Measurements from ENCODE around the gene GPD1.

The GPD1 gene

DNA sequence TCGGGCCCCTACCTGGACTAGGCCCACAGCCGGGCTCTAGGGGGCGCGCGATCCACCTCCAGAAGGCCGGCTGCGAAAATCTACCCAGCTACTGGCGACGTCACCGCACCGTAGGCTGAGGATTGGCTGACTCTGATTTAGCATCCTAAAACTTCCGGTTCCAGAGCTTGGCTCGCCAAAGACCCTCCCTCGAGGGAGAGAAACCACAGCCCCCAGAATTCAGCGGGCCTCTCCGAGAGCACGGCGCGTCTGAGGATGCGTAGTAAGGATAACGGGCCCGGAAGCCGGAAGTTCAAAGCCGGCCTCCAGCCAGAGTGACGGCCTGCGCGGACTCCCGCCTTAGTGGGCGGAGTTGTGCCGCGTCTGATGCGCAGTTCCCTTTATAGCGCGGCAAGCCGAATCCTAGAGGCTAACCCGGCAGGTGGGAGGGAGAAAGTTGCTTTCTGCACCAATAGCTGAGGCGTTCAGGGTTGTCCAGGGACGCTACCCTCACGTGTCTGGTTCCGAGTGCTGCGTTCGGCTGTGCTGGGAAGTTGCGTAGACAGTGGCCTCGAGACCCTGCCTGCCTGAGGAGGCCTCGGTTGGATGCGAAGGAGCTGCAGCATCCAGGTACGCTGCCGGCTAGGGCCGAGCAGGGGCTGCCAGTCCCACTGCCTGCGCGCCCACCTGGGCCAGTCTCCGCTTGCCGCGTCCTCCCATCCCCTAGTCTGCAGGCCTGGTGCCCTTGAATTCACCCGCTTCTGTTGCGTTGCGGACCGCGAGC is 8.1 kb downstream of the GPD1 start, which contains the start of gene COX14:
TSS of gene COX14 (plus strand) at position 544 of the 763 bp plus-strand sequence. CDS start 7,808 bp downstream, outside the sequence.
- POLR2A ChIA-PET = interaction anchor here (0.5 to 2.3 kb wide), 15 partner anchors 8 to 969 kb away, joined by 3 to 16 read pairs (median 6); partner anchors contain the start of genes CERS5, GPD1 and SMARCD1
- TF ChIP-seq, protein P1, sequence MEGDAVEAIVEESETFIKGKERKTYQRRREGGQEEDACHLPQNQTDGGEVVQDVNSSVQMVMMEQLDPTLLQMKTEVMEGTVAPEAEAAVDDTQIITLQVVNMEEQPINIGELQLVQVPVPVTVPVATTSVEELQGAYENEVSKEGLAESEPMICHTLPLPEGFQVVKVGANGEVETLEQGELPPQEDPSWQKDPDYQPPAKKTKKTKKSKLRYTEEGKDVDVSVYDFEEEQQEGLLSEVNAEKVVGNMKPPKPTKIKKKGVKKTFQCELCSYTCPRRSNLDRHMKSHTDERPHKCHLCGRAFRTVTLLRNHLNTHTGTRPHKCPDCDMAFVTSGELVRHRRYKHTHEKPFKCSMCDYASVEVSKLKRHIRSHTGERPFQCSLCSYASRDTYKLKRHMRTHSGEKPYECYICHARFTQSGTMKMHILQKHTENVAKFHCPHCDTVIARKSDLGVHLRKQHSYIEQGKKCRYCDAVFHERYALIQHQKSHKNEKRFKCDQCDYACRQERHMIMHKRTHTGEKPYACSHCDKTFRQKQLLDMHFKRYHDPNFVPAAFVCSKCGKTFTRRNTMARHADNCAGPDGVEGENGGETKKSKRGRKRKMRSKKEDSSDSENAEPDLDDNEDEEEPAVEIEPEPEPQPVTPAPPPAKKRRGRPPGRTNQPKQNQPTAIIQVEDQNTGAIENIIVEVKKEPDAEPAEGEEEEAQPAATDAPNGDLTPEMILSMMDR (IDR thresholded peaks at IDR 0.05; ENCODE audit: control extremely low read depth, extremely low read depth, low read depth, missing control alignments) = peak; percentile 91
- CTCF ChIA-PET = interaction anchor here (0.6 to 19.2 kb wide), 36 partner anchors 12 to 408 kb away, joined by 3 to 296 read pairs (median 8); partner anchors contain the start of genes CERS5, FAM186A, GPD1 and LIMA1
- DNase-seq (ENCODE audit: extremely low spot score) = peak; percentile 96

DNA sequence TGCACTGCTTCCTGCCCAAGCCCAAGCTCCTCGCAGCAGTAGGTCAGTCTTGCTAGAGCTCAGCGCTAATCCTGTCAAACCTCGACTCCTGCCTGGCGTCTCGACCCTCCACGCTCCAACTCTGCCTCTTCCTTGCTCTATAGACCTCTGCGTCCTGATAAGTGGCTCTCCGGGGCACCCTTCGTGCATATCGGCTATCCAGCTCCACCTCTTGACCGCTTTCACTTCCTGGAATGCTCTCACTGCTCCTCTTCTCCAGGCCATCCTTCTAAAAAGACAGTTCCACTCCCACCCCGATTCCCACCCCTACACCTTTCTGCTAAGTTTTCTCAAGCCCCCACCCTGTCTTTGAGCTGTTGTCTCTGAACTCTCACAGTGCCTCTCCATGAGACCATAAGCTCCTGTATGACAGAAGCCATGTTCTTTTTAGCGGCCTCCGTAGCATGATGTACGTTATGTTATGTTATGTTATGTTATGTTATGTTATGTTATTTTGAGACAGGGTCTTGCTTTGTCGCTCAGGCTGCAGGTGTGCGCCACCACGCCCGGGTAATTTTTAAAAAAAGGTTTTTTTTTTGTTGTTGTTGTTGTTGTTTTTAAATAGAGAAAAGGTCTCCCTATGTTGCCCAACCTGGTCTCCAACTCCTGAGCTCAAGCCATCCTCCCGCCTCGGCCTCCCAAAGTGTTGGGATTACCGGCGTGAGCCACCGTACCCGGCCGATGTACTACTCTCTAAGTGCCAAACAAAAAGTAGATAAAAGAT is 8.8 kb downstream of the GPD1 start:
- TF ChIP-seq, protein P1 (IDR thresholded peaks at IDR 0.05; ENCODE audit: control extremely low read depth, extremely low read depth, low read depth, missing control alignments) = no peak
- ChIA-PET POLR2A (interaction anchor here (0.5 to 2.3 kb wide), 14 partner anchors 8 to 969 kb away, joined by 3 to 16 read pairs (median 6); partner anchors contain the start of genes CERS5, GPD1 and SMARCD1), CTCF (interaction anchor here (0.9 to 19.2 kb wide), 25 partner anchors 13 to 408 kb away, joined by 3 to 296 read pairs (median 16); partner anchors contain the start of genes CERS5, FAM186A, GPD1 and LIMA1)
- no peak for DNase-seq (ENCODE audit: extremely low spot score)

DNA sequence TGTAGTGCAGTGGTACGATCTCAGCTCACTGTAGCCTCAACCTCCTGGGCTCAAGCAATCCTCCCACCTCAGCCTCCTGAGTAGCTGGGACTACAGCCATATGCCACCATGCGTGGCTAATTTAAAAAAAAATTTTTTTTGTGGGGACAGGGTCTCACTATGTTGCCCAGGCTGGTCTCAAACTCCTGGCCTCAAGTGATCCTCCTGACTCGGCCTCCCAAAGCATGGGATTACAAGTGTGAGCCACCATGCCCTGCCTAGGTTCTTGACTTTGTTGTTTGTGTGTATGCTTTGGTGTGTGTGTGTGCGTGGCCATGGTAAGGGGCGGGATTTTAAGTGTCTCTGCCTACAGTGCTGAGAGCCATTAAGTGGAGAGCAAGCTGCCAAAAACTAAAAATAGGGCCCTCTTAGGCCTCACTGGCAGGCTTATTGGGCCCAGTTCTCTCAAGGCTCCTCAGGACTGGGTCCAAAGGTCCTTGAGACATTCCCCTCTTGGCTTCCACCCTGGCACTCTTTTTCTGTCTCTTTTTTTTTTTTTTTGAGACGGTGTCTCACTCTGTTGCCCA is 13.3 kb downstream of the GPD1 start:
- DNase-seq (ENCODE audit: extremely low spot score) = no peak
- TF ChIP-seq, protein P1 (IDR thresholded peaks at IDR 0.05; ENCODE audit: control extremely low read depth, extremely low read depth, low read depth, missing control alignments) = no peak
- ChIA-PET CTCF (interaction anchor here (1.0 to 19.2 kb wide), 6 partner anchors 10 to 59 kb away, joined by 3 to 296 read pairs (median 3); no protein-coding TSS in a partner anchor), POLR2A (no interaction called here)

DNA sequence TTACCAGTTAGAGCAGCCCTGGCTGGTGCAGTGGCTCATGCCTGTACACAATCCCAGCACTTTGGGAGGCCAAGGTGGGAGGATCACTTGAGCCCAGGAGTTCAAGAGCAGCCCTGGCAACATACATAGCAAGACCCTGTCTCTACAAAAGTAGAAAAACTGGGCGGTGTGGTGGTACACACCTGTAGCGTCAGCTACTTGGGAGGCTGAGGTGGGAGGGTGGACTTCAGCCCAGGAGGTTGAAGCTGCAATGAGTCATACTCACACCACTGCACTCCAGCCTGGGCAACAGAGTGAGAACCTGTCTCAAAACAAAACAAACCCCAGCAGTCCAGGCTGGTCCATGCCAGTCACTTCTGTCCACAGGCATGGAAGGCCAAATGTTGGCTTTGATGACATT is 15.6 kb downstream of the GPD1 start:
- POLR2A ChIA-PET = no interaction called here
- DNase-seq (ENCODE audit: extremely low spot score) = no peak
- TF ChIP-seq, protein P1 (IDR thresholded peaks at IDR 0.05; ENCODE audit: control extremely low read depth, extremely low read depth, low read depth, missing control alignments) = no peak
- CTCF ChIA-PET = interaction anchor here (19.2 kb wide), 1 partner anchor 8 kb away, joined by 296 read pairs; no protein-coding TSS in a partner anchor

GRCh38 chr12:50120521-50120920 is 16.7 kb downstream of the GPD1 start:
- TF ChIP-seq, protein P1 (IDR thresholded peaks at IDR 0.05; ENCODE audit: control extremely low read depth, extremely low read depth, low read depth, missing control alignments) = no peak
- POLR2A ChIA-PET = interaction anchor here (0.6 to 1.9 kb wide), 3 partner anchors 9 to 340 kb away, joined by 3 to 12 read pairs (median 4); partner anchors contain the start of gene COX14
- CTCF ChIA-PET = interaction anchor here (1.5 to 19.2 kb wide), 4 partner anchors 5 to 55 kb away, joined by 3 to 296 read pairs (median 150); partner anchors contain the start of gene COX14
- DNase-seq (ENCODE audit: extremely low spot score) = no peak

Data from GM10248 (cell line).